Skeletal muscle cell (primary cell): ENCODE results near the gene TLK1.
"Not testable (repeated sequence)": the region's sequence is repeated elsewhere in the genome, so short reads cannot be mapped to it uniquely, and the experiment has no call there.

Source experiments
- DNase-seq: peaks from one replicate; pipeline ENCODE4 v3.0.0-alpha.2; 2010; ENCODE audit warnings: low read depth
- H3K4me3 ChIP-seq: 2 replicates; pipeline ENCODE4 v1.5.1; 2011; ENCODE audit warnings: low read depth, mild to moderate bottlenecking, control low read depth, low read length, moderate library complexity

The TLK1 gene

DNA sequence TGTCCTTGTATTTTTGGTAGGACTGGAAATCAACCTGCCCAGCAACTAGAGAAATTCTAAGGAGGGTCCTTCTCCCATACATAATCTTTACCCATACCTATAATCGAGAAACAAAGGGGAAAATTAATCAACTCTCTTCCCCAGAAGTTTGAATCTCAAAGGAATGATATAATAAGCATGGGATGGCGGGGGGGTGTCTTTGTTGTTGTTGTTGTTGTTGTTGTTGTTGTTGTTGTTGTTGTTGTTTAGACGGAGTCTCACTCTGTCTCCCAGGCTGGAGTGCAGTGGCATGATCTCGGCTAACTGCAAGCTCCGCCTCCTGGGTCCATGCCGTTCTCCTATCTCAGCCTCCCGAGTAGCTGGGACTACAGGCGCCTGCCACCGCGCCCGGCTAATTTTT is 69.2 kb downstream of the TLK1 start:
- DNase-seq, H3K4me3 ChIP-seq: not testable (repeated sequence)

DNA sequence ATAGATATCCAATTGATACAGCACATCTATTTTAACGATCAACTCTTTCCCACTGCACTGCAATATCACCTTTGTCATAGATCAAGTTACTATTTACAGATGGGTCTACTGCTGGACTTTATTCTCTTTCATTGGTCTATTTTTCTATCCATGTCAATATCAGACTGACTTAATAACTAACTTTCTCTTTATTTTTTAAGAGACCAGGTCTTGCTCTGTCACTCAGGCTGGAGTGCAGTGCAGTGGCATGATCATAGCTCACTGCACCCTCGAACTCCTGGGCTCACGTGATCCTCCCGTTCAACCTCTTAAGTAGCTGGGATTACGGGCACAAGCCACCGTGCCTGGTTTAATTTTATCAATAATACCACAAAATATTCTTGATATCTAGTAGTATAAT is 71.2 kb downstream of the TLK1 start:
- no peak overlapping the region for H3K4me3 ChIP-seq
- DNase-seq: no peak

DNA sequence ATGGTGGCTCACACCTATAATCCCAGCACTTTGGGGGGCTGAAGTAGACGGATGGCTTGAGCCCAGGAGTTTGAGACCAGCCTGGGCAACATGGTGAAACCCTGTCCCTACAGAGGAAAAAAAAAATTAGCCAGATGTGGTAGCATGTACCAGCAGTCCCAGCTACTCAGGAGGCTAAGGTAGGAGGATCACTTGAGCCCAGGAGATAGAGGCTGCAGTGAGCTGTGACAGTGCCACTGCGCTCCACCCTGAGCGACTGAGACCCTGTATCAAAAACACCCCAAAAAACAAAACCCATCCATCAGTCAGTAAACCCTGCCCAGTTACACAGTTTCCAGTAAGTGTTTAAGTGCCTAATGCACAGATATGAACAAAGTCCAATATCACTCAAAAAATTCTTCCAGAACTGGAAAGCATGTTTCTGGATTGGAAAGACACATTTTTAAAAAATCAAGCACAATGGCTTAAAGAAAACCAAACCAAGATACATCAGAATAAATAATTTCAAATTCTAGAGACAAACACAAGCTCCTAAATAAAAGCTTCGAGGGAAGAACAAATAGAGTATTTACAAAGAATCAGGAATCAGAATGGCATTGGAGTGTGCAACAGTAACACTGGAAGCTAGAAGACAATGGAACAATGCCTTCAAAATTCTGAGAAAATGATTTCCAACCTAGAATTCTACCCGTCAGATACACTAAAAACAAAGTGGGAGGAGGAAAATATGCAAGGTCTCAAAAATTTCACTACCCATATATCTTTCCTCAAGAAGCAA is 72.4 kb downstream of the TLK1 start:
- DNase-seq: no peak
- H3K4me3 ChIP-seq: no peak overlapping the region

DNA sequence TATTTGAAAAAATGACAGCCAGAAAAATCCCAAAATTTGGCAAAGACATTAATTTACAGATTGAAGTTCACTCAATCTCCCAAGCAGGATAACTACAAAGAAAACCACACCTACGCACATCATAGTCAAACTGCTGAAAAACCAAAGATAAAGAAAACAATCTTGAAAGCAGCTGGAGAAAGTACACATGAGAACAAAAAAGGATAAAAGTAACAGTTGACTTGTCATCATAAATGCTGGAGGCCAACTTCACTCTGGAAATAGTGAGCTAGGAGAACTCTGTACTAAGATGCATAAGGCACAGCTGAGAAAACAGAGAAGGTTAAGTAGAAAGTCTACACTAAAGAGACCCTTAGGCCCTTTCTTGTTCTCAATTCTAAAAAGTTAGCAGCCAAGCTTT is 73.1 kb downstream of the TLK1 start:
- no peak overlapping the region for H3K4me3 ChIP-seq
- no peak for DNase-seq

DNA sequence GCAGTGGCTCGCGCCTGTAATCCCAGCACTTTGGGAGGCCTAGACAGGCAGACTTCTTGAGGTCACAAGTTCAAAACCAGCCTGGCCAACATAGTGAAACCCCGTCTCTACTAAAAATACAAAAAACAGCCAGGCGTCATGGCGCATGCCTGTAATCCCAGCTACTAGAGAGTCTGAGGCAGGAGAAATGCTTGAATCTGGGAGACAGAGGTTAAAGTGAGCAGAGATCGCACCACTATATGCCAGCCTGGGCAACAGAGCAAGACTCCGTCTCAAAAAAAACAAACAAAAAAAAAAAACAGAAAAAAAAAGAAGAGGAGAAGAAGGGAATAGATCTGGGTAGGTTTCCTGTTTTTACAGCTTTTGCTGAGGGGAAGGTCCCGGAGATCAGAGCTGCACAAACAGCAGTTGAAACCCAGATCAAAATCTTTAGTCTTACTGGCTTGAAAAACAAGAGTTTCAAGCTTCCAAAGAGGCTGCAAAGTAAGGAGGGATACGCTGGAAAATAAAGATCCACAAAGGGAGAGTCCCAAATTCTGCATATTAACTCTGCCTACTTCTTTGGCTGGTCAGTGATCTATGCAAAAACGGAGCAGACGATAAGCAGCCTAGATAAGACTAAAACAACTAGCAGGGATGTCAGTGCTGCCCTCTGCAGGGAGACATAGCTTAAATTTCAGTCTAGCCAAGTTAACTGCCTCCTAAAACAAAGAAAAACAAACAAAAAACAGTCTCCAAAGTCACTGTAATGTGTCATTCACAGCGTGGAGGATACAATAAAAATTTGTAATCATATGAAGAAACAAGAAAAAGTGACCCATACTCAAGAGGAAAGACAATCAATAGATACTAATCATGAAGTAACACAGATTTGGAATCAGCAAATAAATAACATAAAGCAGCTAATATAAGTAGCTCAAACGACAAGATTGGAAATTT is 74.1 kb downstream of the TLK1 start:
- no peak overlapping the region for H3K4me3 ChIP-seq
- DNase-seq: peak; percentile 7

DNA sequence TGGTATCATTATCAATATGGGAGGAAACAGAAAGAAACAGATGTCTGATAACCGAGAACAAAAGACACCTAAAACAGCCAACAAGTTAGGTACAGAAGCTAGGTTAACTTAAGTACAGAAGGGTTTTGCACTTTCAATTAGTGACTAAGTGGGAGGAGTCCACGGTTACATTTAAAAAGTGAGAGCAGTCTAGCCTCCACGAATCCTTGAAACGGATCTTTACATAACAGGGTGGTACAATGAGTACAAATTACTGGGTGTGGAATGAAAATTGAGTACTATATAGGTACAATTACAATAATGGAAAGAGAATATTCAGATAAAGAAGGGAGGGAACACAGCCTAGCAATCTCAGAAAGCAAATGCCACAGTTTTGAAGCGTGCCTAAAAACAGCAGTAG is 76.6 kb downstream of the TLK1 start:
- no peak for DNase-seq
- H3K4me3 ChIP-seq: no peak overlapping the region

DNA sequence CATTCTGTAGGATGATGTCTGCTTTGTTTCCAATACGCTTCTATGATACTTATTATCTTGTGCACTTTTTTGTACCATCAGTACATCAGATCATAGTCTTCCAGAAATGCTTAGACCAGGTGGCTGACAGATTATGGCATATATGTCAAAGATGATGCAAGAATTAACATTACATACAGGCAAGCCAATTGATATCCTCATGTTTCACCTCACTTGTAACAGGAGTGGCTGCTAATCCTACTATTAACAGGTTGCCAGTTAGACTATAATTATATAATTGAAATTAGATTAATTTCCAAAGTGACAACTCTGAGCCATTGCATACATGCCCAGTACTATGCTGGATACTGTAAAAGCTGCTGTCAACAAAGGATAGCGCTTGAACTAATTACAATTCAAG is 77.2 kb downstream of the TLK1 start:
- DNase-seq: no peak
- H3K4me3 ChIP-seq: no peak overlapping the region

DNA sequence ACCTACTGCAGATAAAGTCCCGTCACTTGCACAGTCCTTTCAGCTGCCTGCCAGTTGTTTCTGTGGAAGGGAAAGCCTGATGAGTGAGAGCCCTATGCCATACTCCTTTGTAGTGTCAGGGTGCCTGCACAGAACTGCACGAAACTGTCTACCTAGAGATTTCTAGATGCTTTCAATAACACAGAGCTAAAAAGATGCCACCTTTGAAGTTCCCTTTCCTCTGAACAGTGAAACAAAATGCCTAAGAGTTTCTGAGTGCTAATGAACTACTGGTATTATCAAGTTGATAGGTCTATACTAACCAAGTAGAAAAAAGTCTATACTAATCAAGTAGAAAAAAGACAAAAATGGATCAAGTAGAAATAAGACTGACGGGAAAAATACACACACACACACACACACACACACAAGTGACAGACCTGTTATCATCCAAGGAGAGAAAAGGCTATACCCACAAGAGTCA is 79.0 kb downstream of the TLK1 start:
- no peak overlapping the region for H3K4me3 ChIP-seq
- DNase-seq: no peak

DNA sequence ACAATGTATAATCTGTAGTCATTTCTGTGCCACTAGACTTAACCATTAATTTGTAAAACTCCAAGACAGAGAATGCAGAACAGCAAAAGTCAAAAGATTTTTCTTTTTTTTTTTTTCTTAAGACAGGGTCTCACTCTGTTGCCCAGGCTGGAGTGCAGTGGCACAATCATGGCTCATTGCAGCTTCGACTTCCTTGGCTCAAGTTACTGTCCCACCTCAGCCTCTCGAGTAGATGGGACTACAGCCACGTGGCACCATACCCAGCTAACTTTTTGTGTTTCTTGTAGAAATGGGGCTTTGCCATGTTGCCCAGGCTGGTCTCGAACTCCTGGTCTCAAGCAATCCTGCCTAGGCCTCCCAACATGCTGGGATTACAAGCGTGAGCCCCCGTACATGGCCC is 80.1 kb downstream of the TLK1 start:
- H3K4me3 ChIP-seq: no peak overlapping the region
- no peak for DNase-seq

DNA sequence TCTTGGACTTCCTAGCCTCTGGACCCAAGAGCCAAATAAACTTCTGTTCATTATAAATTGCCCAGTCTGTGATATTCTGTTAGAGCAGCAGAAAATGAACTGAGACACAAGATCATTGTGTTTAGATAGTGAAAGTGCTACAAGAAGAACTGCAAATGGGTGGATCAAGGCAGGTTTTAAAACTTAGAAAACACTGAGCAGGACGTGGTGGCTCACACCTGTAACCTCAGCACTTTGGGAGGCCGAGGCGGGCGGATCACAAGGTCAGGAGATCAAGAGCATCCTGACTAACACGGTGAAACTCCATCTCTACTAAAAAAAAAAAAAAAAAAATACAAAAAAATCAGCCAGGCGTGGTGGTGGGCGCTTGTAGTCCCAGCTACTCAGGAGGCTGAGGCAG is 84.3 kb downstream of the TLK1 start:
- DNase-seq, H3K4me3 ChIP-seq: not testable (repeated sequence)

DNA sequence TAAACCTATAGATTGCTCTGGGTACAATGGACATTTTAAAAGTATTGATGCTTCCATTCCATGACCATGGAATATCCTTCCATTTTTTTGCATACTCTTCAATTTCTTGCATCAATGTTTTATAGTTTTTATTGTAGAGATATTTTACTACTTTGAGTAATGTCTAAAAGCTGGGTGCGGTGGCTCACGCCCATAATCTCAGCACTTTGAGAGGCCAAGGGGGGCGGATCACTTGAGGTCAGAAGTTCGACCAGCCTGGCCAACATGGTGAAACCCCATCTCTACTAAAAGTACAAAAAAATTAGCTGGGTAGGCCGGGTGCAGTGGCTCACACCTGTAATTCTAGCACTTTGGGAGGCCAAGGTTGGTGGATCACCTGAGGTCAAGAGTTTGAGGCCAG is 88.5 kb downstream of the TLK1 start:
- no peak for DNase-seq
- no peak overlapping the region for H3K4me3 ChIP-seq

DNA sequence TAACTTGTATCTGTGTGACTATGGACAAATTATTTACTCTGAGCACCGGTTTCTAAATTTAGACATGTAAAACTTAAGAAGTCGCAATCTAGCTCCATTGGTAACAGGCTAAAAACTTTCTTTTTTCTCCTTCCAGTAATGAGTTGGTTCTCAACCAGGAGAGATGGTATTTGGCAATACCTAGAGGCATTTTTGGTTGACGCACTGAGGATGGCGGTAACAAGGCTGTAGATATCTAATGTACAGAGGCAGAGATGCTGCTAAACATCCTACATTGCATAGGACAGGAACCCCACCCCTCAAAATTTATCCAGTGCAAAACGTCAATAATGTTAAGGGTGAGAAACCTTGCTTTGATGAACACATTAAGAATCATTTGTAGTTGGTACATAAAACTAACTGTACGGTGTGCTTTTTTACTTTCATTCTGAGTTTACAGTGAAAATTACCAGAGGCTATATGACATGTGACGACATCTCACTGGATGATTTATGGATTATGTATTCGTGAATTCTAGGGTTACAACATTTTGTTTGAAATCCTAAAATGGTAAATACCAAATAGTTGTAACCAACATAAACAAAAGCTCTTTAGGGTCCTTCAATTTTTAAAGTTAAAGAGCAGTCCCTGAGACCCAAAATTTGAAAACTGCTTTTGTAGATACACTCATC is 91.3 kb downstream of the TLK1 start:
- DNase-seq: no peak
- no peak overlapping the region for H3K4me3 ChIP-seq

DNA sequence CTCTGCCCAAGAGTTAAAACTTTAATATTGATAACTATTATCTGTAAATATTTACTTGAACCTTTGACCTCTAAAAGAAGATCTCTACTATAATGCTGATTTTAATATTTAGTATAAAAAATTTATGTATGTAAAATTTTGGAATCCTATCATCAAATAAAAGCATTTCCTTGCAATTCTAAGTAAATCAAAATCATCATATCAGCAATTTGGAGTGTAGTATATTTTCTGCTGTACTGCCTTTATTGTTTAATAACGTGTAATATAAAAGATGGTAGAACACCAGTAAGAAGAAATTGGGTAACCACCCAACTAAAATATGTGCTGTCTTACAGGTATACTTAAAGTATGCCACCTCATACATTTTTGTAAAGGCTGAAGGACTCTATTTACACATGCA is 94.6 kb downstream of the TLK1 start:
- no peak for DNase-seq
- no peak overlapping the region for H3K4me3 ChIP-seq

DNA sequence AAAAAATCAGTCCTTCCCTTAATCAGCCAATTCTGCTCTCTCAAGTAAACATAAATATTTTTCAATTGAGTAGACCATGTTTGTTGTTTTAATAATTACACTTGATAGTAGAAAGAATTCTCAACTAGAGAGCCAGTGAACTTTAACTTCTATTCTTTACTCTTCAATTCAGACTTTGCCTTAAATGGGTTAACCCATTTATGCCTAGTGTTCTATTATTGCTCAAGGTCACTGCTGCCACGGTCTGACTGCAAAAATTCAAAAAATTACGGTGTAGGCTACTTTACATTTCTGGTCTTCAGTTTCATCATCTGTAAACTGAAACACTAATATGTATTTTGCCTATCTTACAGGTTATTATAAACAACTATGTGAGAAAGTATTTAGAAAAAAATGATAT is 103.1 kb downstream of the TLK1 start:
- no peak for DNase-seq
- H3K4me3 ChIP-seq: no peak overlapping the region

DNA sequence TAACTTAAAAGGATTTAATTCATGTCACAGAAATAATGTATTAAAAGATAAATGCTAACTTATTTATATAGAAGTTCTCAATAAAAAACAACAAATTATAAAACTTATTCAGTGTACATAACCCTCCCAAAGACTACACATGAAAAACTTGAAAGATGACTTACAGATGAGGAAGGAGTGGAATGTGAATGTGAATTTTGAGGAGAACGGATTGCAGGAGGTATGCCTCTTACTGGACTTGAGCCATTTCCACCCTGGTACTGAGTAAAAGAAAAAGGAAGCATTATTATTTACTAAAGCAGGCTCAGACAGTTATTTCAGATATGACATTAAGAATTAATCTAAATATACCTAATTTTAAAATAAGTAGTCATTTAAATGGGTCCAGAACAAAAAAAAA is 104.4 kb downstream of the TLK1 start:
- no peak overlapping the region for H3K4me3 ChIP-seq
- DNase-seq: no peak

DNA sequence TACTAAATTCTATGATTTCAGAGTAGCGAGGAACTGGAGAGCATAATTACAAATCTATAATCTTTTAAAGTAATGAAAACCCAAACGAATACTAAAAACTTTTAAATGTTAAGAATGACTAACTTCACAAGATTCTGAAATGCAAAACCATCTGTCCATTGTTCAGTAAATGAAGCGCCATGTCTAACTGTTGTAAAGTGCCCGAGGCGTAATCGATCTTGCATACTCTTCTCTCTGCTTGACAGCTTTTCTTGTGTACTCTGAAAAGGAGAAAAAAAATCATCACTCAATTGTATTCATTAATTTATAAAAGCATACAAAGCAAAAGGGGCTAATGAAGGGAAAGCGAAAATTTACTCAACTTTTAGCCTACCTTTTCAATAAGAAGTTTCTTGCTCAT is 111.0 kb downstream of the TLK1 start:
- no peak overlapping the region for H3K4me3 ChIP-seq
- DNase-seq: no peak

DNA sequence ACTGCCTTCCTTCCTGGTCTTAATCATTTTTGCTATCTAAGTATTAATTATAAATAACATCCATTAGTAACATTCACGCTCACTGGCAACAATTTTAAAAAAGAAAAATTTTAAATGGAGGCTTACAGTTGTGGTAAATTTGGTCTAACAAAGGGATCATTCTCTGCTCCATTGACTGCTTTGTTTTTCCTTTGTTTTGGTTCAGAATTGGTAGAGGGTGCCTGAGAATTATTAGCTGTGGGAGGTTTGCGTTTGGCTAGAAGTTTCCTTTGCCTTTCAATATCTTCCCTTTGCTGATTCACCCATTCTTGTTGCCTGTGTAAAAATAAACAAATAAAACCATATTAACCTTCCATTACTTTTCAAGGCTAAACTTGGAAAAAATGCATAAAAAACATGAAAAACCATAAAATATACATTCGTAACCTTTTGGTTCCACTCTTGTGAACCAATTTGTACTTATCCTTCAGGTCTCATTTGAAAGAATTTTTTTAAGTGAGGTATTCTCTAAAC is 114.6 kb downstream of the TLK1 start:
- DNase-seq: no peak
- H3K4me3 ChIP-seq: no peak overlapping the region

DNA sequence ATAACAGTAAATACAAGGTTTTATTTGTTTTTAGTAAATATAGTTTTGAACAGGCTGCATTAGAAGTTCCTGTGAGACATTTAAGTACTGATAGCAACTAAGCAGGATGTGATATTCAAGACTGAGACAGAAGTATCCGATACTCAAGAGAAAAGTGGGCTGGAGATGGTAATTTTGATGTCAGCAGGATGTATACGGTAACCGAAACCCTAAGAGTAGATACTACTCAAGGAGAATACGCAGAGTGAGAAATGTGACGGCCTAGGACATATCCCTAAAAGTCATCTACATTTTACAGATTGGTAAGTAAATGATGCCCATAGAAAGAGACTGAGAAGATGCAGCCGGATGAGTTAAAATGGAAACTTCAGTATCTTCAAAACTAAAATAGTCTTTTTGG is 116.3 kb downstream of the TLK1 start:
- H3K4me3 ChIP-seq: no peak overlapping the region
- no peak for DNase-seq

DNA sequence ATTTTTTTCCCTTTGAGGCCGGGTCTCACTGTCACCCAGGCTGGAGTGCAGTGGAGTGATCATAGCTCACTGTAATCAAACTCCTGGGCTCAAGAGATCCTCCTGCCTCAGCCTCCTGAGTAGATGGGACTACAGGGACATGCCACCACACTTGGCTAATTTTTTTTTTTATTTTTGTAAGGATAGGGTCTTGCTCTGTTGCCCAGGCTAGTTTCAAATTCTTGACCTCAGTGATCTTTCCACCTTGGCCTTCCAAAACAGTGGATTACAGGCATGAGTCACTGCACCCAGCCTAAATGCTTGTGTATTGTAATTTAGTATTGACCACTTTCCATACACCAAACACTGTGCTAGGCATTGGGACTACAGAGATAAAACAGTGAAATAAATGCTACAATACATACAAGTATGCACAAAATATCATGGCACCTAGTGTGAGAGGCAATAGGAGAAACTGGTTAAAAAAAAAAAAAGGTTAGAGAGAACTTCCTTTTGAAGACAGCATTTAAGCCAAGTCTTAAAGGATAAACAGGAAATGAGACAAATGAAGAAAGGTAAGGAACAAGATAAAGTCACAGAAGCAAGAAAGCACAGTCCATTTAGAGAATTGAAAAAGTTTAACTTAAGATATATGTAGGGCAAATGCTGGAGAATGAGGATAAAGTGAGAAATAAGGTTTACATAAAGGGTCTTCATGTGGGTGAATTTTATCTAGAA is 118.3 kb downstream of the TLK1 start:
- no peak overlapping the region for H3K4me3 ChIP-seq
- no peak for DNase-seq
